CD14-positive monocyte (primary cell): ENCODE results near the gene LRRC55. TPM values are rescaled to one million over a fixed set of nuclear protein-coding genes. Genes with fewer than 3 reads are reported as not detected.

Experiments
- DNase-seq, 3 donors: peaks; one replicate each; pipeline ENCODE4 v3.0.0-alpha.2; 2011 to 2022
- H2AFZ ChIP-seq: 2 replicates; pipeline ENCODE4 v1.6.0; 2012; ENCODE audit warnings: mild to moderate bottlenecking, low read depth, low read length, inconsistent platforms; ENCODE audit not compliant: insufficient read depth, poor library complexity, severe bottlenecking
- H3K27ac ChIP-seq, 2 donors: 1 replicate in 1 of 2; 2 replicates in 1 of 2; pipeline ENCODE4 v1.5.1; 2012 to 2013; ENCODE audit warnings: low read length in 2 of 2, control low read depth in 1 of 2, inconsistent platforms in 1 of 2, low read depth in 1 of 2, mild to moderate bottlenecking in 1 of 2
- H3K27me3 ChIP-seq, 2 donors: one replicate each; pipeline versions ENCODE4 v1.6.0 to v1.6.1; 2011 to 2013; ENCODE audit warnings: low read length in 2 of 2; ENCODE audit not compliant: control insufficient read depth in 2 of 2, insufficient read depth in 2 of 2
- H3K36me3 ChIP-seq, 2 donors: replicated peaks in 1 of 2; 1 replicate in 1 of 2; 2 replicates in 1 of 2; pipeline versions ENCODE4 v1.5.1 to v1.6.1; 2012 to 2013; ENCODE audit warnings: low read length in 2 of 2, control low read depth in 1 of 2, inconsistent platforms in 1 of 2, mild to moderate bottlenecking in 1 of 2; ENCODE audit not compliant: insufficient read depth in 2 of 2, control insufficient read depth in 1 of 2
- H3K4me1 ChIP-seq, 2 donors: 1 replicate in 1 of 2; 2 replicates in 1 of 2; pipeline versions ENCODE4 v1.5.1 to v1.6.1; 2012 to 2013; ENCODE audit warnings: low read length in 2 of 2, control low read depth in 1 of 2, inconsistent platforms in 1 of 2, mild to moderate bottlenecking in 1 of 2, moderate library complexity in 1 of 2; ENCODE audit not compliant: insufficient read depth in 2 of 2, control insufficient read depth in 1 of 2
- H3K4me2 ChIP-seq: replicated peaks from 2 replicates; pipeline ENCODE3; 2012; ENCODE audit warnings: low read length, moderate library complexity, mild to moderate bottlenecking; ENCODE audit not compliant: poor library complexity, severe bottlenecking; ENCODE audit errors: extremely low read depth
- H3K4me3 ChIP-seq, 3 experiments: fragments of 200-600 bp in 1 of 3; sonication (generic) in 1 of 3; replicated peaks in 1 of 3; 1 replicate in 2 of 3; 2 replicates in 1 of 3; pipeline ENCODE4 v1.5.1; 2011 to 2013; ENCODE audit warnings: low read length in 3 of 3, mild to moderate bottlenecking in 3 of 3, control low read depth in 2 of 3, low read depth in 2 of 3, inconsistent platforms in 1 of 3, moderate library complexity in 1 of 3
- H3K79me2 ChIP-seq: 2 replicates; pipeline ENCODE4 v1.6.0; 2012; ENCODE audit warnings: mild to moderate bottlenecking, control low read depth, inconsistent platforms, low read length, moderate library complexity; ENCODE audit not compliant: insufficient read depth
- H3K9ac ChIP-seq: 2 replicates; pipeline ENCODE4 v1.6.0; 2017; ENCODE audit warnings: low read length, mild to moderate bottlenecking; ENCODE audit not compliant: insufficient read depth, poor library complexity, severe bottlenecking
- H3K9me3 ChIP-seq, 2 donors: replicated peaks in 1 of 2; 1 replicate in 1 of 2; 2 replicates in 1 of 2; pipeline versions ENCODE4 v1.5.1 to v1.6.1; 2012 to 2013; ENCODE audit warnings: low read length in 2 of 2, control low read depth in 1 of 2; ENCODE audit not compliant: control insufficient read depth in 1 of 2, insufficient read depth in 1 of 2
- H4K20me1 ChIP-seq: 2 replicates; pipeline ENCODE4 v1.6.0; 2012; ENCODE audit warnings: mild to moderate bottlenecking, low read length, control low read depth, moderate library complexity; ENCODE audit not compliant: insufficient read depth
- H3K27ac Mint-ChIP-seq, 7 donors: one replicate each; pipeline ENCODE4 v1.8.0; 2020; ENCODE audit warnings: mild to moderate bottlenecking in 7 of 7, mixed read lengths in 7 of 7, moderate library complexity in 6 of 7, inconsistent platforms in 2 of 7
- H3K27me3 Mint-ChIP-seq, 3 donors: one replicate each; pipeline ENCODE4 v1.8.0; 2021 to 2022; ENCODE audit warnings: low read depth in 3 of 3, mild to moderate bottlenecking in 3 of 3, mixed read lengths in 3 of 3, moderate library complexity in 3 of 3, inconsistent platforms in 1 of 3
- H3K36me3 Mint-ChIP-seq, 2 donors: one replicate each; pipeline ENCODE4 v1.8.0; 2020; ENCODE audit warnings: mixed read lengths in 2 of 2, inconsistent platforms in 1 of 2, mild to moderate bottlenecking in 1 of 2
- H3K4me1 Mint-ChIP-seq: one replicate; pipeline ENCODE4 v1.8.0; 2020; ENCODE audit warnings: mild to moderate bottlenecking, mixed read lengths
- H3K4me3 Mint-ChIP-seq, 2 donors: one replicate each; pipeline ENCODE4 v1.8.0; 2020; ENCODE audit warnings: mild to moderate bottlenecking in 2 of 2, mixed read lengths in 2 of 2, moderate library complexity in 1 of 2
- H3K9me3 Mint-ChIP-seq, 7 donors: one replicate each; pipeline ENCODE4 v1.8.0; 2020 to 2022; ENCODE audit warnings: mixed read lengths in 7 of 7, mild to moderate bottlenecking in 6 of 7, moderate library complexity in 6 of 7, inconsistent platforms in 2 of 7
- CTCF ChIP-seq: fragments of 200-600 bp; IDR thresholded peaks from one replicate; pipeline ENCODE4 v1.8.0; 2022; ENCODE audit warnings: antibody characterized with exemption, mild to moderate bottlenecking
- WGBS: methylation state at CpG from one replicate; pipeline ENCODE4 v1.1.5; 2013; ENCODE audit warnings: missing lambda C conversion rate; ENCODE audit not compliant: insufficient coverage; 5-methylcytosine and 5-hydroxymethylcytosine counted together
- intact Hi-C, 2 donors: fragments of 100-400 bp; cut with micrococcal nuclease; formaldehyde crosslinking; loops; one replicate each; pipeline versions ENCODE4 v1.15.0 to v1.15.1; 2023
- polyA plus RNA-seq, 3 donors: library from polyadenylated mRNA; depleted of rRNA in 1 of 3; unstranded in 2 of 3; stranded (reverse) in 1 of 3; fragments of 300-500 nt in 2 of 3; fragments of >200 nt in 1 of 3; fragmentation: Illumina TruSeq in 2 of 3; gene quantifications; 1 replicate in 2 of 3; 2 replicates in 1 of 3; pipeline ENCODE4 v1.2.3, GENCODE V29; 2012 to 2021

The LRRC55 gene
- polyA plus RNA-seq, 3 donors = not detected

- peaks cover 0 to 2% (median 0%) of the 10 kb centered on the region in 7 donors for H3K9me3 Mint-ChIP-seq
Observed at GRCh38 chr11:57153448-57153847, 28.3 kb upstream of the LRRC55 start.

GRCh38 chr11:57154739-57155138, 27.0 kb upstream of the LRRC55 start:
- no CpG with 5 or more reads among the region's 2 CpGs for WGBS
- Histone ChIP-seq H3K4me2 (no peak overlapping the region), H3K27me3 (no peaks in the 10 kb centered on the region), H3K9ac (no peak overlapping the region), H3K27ac (no peak overlapping the region), H3K4me1 (no peaks in the 10 kb centered on the region), H3K4me3 (no peak overlapping the region), H3K79me2 (no peaks in the 10 kb centered on the region), H3K9me3 (no peaks in the 10 kb centered on the region), H2AFZ (no peak overlapping the region), H3K36me3 (no peaks in the 10 kb centered on the region), H4K20me1 (no peaks in the 10 kb centered on the region)
- Mint-ChIP-seq H3K4me1 (peaks cover 4% of the 10 kb centered on the region), H3K9me3 (peaks cover 0 to 2% (median 0%) of the 10 kb centered on the region in 7 donors), H3K27me3 (peaks cover 9 to 16% (median 16%) of the 10 kb centered on the region in 3 donors), H3K36me3 (no peaks in the 10 kb centered on the region), H3K27ac (no peak overlapping the region), H3K4me3 (no peak overlapping the region)
- no peak for DNase-seq
- TF ChIP-seq CTCF = no peak
- intact Hi-C loops = no loop called here

More at GRCh38 chr11:57153448-57153847, 28.3 kb upstream of the LRRC55 start:
- Mint-ChIP-seq H3K27me3 (peaks cover 13 to 18% (median 15%) of the 10 kb centered on the region in 3 donors), H3K36me3 (no peaks in the 10 kb centered on the region), H3K4me3 (no peak overlapping the region), H3K27ac (no peak overlapping the region), H3K4me1 (peaks cover 4% of the 10 kb centered on the region)
- Histone ChIP-seq H3K27ac (no peak overlapping the region), H3K4me1 (no peaks in the 10 kb centered on the region), H3K4me2 (no peak overlapping the region), H3K4me3 (no peak overlapping the region), H3K9ac (no peak overlapping the region), H2AFZ (no peak overlapping the region), H3K27me3 (no peaks in the 10 kb centered on the region), H3K9me3 (no peaks in the 10 kb centered on the region), H3K36me3 (no peaks in the 10 kb centered on the region), H4K20me1 (no peaks in the 10 kb centered on the region), H3K79me2 (no peaks in the 10 kb centered on the region)
- no peak for TF ChIP-seq CTCF
- DNase-seq = no peak
- intact Hi-C loops = no loop called here
